Activated naive CD8-positive, alpha-beta T cell treated with anti-CD3 and anti-CD28 coated beads, Interleukin-2, amount 50 U/mL, for 16 hours (primary cell): Measurements from ENCODE around the gene EHD2.
"Not testable (repeated sequence)": the region's sequence is repeated elsewhere in the genome, so short reads cannot be mapped to it uniquely, and the experiment has no call there.

Experiments
- DNase-seq: peaks from one replicate; pipeline ENCODE4 v3.0.0-alpha.2; 2020; ENCODE audit warnings: low read depth, low spot score

EHD2 gene

DNA sequence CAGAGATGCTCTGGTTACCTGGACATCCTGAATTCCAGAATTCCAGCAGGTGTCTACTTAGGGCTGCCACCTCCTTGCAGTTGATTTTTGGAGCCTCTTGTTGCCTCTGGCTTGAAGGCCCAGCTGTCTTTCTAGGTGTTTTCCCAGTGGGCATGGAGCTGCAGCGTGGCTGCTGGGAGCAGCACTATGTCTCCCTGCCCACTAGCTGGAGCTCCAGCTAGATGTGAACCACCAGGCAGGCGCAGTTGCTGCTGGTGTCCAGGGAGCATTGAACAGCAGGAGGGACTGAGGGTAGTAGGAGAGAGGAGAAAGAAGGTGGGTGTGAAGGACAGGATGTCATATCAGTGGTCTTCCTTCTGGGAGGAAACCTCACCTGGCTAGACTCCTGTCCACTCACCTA, 55.4 kb downstream of the EHD2 start:
- no peak for DNase-seq

DNA sequence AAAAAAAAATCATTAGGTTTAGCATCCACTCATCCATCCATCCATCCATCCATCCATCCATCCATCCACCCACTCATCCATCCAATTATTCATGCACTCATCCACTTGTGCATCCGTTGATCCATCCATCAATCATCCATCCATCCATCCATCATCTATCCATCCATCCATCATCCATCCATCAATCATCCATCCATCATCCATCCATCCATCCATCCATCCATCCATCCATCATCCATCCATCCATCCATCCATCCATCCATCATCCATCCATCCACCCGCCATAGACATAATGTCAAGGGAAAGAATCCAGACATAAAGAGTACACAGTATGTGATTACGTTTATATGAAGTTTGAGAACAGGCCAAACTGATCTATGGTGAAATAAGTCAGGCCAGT, 56.3 kb downstream of the EHD2 start:
- DNase-seq = no peak

DNA sequence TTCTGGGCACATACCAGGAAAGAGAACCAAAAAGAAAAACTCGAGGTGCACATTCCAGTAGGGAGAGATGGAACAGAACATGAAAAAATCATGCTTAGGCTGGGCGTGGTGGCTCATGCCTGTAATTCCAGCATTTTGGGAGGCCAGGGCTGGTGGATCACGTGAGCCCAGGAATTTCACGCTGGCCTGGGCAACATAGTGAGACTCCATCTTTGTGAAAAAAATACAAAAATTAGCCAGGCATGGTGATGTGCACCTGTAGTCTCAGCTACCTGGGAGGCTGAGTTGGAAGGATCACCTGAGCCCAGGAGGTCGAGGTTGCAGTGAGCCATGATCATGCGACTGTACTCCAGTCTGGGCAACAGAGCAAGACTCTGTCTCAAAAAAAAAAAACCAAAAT, 58.1 kb downstream of the EHD2 start:
- DNase-seq = not testable (repeated sequence)

DNA sequence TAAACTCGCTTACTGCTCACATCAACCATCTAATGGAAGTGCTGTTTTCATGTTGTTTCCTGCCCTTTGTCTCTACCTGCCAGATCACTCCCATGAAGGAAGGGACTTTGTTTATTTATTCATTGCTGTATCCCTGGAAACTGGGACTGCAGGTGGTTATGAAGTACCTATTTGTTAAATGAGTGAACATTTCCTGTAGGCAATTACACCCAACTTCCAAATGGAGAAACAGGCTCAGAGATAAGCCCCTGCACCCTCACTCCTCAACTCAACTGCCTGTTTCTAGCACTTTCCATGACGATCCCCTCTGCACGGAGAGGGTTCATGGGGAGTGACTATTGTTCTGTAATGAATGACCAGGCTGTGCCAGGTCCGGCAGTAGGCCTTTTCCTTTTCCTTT, 63.3 kb downstream of the EHD2 start:
- DNase-seq = no peak

DNA sequence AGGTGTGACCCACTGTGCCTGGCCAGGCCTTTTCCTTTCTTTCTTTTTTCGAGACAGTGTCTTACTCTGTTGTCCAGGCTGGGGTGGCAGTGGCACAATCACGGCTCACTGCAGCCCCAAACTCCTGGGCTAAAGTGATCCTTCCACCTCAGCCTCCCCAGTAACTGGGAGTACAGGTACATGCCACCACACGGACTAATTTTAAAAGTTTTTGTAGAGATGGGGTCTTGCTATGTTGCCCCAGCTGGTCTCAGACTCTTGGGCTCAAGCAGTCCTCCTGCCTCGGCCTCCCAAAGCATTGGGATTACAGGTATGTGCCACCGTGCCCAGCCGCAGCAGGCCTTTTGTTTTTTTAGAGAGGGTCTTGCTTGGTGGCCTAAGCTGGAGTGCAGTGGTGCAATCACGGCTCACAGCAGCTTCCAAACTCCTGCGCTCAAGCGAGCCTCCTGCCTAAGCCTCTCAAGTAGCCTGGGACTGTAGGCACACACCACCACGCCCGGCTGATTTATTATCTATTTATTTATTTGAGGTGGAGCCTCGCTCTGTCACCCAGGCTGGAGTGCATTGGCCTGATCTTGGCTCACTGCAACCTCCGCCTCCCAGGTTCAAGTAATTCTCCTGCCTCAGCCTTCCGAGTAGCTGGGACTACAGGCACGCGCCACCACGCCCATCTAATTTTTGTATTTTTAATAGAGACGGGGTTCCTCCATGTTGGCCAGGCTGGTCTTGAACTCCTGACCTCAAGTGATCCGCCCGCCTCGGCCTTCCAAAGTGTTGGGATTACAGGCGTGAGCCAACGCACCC, 64.2 kb downstream of the EHD2 start:
- not testable (repeated sequence) for DNase-seq

DNA sequence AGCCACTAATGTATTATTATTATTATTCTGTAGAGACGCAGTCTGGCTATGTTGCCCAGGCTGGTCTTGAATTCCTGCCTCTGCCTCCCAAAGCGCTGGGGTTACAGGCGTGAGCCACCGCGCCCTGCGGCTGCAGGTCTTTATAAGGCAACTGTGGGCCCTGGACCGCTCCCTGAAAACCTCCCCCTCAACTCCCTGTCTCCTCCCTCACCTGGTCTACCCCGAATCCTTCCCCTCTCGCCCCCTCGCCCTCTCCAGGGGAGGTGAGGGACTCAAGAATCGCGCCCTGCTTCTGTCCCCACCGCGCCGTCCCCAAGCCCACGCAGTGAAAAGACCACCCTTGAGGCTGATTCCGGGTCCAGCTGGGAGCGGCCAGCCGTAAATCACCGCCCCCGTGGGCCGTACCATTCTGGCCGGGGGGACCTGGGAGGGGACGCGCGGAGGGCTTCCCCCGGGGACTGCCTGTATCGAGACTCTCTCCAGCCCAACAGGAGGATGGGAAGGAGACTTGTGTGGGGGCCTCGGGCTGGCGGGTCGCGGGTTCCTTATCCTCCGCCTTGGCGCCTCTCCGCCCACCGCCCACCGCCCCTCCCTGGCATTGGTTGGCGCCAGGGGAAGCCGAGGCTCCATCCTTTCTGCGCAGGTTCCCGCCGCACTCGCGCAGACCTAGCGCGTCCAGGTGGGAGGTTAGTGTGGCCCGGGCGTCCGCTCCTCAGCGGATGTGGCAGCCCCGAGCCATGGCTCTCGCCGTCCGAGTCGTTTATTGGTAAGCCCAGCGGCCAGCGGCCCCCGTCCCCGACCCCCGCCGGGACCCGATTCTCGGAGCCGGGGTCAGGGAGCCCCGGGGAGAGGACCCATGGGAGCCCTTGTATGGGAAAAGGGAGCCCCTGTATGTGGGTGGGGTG, 65.1 kb downstream of the EHD2 start, which contains the start of gene SELENOW:
SELENOW (plus strand) TSS at position 655 of the 905 bp plus-strand sequence; CDS start at position 738, 83 bp downstream.
- DNase-seq = peak; percentile 52

DNA sequence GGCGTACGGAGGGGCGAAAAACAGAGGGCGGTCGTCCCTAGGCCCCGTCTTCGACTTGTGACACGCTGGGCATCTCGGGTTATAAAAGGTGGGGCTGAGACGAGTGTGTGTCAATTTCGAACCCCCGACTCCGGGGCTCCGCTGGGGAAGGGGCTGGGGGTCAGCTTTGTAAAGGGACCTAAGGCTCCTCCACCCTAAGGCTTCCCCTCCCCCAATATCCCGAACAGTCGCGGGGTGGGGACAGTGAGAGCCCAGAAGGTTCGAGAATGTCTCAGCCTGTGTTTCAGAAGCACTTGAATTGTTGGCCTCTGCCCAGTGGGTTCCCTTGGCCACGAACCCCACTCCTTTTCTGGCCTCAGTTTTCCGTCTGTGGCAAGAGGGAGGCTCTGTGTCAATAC, 65.7 kb downstream of the EHD2 start:
- no peak for DNase-seq

DNA sequence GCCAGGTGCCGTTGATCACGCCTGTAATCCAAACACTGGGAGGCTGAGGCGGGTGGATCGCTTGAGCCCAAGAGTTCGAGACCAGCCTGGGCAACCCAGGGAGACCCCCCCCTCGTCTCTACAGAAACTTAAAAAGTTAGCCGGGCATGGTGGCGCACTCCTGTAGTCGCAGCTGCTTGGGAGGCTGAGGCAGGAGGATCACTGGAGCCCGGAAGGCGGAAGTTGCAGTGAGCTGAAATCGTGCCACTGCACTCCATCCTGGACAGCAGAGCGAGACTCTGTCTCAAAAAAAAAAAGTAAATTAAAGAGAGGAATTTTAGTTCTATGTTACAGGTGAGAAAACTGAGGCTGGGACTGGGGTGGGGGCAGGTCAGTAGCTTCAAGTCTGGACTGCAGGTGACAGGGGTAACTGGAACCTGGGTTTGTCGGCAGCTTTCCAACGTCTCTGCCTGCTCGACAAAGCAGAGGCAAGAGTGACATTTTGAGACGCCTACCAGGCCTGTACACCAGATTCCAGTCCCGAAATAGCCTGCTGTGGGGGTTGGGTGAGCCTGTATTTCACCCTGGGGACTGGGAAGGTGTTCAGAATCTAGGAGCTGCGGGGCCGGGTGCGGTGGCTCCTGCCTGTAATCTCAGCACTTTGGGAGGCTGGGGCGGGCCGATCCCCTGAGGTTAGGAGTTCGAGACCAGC, 66.4 kb downstream of the EHD2 start:
- no peak for DNase-seq

DNA sequence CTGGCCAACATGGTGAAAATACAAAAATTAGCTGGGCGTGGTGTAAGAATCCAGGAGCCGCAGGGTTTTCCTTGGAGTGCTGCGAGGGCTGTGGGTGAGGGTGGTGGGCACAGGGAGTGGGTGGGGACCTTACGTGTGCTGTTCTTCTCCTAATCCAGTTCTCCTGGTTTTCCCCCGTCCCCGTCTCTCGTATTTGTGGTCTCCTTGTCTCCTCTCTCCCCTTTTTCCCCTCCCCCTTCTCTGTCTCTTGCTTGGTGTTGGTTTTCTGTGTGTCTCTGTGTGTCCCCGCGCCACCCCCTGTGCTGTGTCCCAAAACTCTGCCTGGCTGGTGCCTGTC, 67.0 kb downstream of the EHD2 start:
- DNase-seq = no peak

DNA sequence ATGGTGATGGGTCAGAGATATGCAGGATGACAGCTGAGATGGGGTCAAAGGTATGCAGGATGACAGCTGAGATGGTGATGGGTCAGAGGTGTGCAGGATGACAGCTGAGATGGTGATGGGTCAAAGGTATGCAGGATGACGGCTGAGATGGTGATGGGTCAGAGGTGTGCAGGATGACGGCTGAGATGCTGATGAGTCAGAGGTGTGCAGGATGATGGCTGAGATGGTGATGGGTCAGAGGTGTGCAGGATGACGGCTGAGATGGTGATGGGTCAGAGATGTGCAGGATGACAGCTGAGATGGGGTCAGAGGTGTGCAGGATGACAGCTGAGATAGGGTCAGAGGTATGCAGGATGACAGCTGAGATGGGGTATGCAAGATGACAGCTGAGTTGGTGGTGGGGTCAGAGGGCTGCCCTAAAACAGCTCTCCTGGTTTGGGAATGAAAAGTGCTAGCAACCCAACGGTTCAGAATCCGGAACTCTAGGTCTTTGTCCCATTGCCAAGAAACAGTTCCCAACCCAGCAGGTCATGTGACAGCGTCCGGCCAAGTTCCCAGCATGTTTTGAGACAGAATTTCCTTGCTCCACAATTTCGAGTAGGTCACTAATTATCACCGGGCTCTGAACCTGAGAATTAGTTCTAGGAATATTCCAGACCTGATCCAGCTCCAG, 68.5 kb downstream of the EHD2 start:
- no peak for DNase-seq

DNA sequence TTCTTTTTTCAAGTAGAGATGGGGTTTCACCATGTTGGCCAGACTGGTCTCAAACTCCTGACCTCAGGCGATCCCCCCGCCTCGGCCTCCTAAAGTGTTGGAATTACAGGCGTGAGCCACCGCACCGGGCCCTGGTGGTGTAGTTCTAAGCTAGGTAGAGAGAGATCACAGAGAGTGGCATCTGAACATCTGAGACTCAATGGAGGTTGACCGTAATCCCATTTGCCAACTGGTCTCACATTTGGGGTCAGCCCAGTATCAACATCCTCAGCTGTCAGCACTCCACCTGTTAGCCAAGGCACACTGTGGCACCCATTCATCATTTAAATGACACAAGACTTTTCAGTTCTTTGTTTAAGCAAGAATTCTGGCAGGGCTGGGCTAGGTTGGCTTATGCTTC, 73.3 kb downstream of the EHD2 start:
- DNase-seq = no peak

DNA sequence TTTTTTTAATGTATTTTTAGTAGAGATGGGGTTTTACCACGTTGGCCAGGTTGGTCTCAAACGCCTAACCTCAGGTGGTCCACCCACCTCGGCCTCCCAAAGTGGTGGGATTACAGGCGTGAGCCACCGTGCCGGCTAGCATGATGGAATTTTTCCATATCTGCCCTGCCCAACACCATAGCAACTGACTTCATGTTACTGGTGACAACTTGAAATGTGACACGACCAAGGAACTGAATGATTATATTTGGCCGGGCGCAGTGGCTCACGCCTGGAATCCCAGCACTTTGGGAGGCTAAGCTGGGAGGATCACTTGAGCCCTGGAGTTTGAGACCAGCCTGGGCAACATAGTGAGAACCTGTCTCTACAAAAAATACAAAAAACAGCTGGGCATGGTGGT, 74.1 kb downstream of the EHD2 start:
- not testable (repeated sequence) for DNase-seq

DNA sequence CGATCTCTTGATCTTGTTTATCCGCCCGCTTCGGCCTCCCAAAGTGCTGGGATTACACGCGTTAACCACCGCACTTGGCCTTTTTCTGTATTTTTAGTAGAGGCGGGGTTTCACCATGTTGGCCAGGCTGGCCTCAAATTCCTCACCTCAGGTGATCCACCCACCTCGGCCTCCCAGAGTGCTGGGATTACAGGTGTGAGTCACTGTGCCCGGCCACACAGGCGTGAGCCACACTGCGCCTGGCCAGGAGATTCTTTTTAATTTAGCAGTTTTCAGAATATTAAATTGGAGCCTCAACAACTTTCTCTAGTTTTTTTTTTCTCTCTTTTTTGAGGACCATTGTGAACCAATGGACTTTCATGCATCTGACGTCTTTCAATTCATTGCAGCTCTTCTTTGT, 76.6 kb downstream of the EHD2 start:
- DNase-seq = not testable (repeated sequence)

DNA sequence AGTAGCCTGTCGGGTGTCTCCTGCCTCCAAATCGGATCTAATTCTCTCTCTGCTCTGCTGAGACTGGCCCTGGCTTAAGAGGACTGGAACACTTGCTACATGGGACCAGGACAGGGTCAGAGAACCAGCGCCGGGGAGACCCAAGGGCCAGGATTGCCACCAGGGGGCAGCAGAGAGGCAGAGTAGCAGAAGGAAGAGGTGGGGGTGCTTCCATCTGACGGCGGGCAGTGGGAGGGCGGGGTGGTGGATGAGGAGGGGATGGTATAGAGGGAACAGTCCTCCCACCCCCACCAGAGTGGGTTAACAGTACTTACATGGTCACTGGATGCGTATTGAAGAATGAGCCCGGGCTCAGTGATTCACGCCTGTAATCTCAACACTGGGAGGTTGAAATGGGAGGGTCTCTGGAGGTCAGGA, 77.2 kb downstream of the EHD2 start:
- peak; percentile 72 for DNase-seq

DNA sequence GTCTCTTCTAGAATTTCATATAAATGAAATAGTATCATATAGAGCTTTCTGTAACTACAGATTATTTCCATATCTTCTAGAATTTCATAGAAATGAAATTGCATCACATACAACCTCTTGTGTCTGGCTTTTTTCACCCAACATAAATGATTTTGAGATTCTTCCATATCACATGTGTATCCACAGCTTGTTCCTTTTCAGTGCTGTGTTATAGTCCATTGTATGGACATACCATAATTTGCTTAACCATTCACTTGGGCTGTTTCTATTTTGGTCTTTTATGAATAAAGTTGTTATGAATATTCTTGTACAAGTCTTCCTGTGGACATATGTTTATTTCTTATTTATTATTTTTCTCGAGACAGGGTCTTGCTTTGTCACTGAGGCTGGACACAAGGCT, 79.4 kb downstream of the EHD2 start:
- DNase-seq = no peak
